A673 (cell line): ENCODE measurements around the gene SCYL2.

Experiments used
- CTCF ChIP-seq: fragments of 300-800, 200-600 bp; sonication (generic); conservative IDR thresholded peaks from 2 replicates; pipeline ENCODE4 v1.5.1; 2017; ENCODE audit warnings: low read depth, mild to moderate bottlenecking, antibody characterized with exemption, low read length, moderate library complexity, mixed read lengths
- EZH2 ChIP-seq: fragments of 200-600 bp; sonication (generic); IDR thresholded peaks from 2 replicates; pipeline ENCODE4 v1.6.1; 2017; ENCODE audit warnings: borderline replicate concordance, low read depth, mild to moderate bottlenecking, mixed read lengths, antibody characterized with exemption, low read length; ENCODE audit not compliant: poor library complexity, severe bottlenecking

GRCh38 chr12:100289038-100289437 is 22.1 kb downstream of the SCYL2 start:
- no peak for TF ChIP-seq CTCF
- no peak for TF ChIP-seq EZH2
